ENCODE measurements around the gene RASSF8.

GRCh38 chr12:26044007-26044394, 85.5 kb downstream of the RASSF8 start:
- no peak for TF ChIP-seq CTCF (IDR thresholded peaks at IDR 0.05; ENCODE audit: low read length)
- TF ChIP-seq EZH2phosphoT487 (IDR thresholded peaks at IDR 0.05; ENCODE audit: low read length) = no peak
- TF ChIP-seq EZH2 (optimal IDR thresholded peaks at IDR 0.05; ENCODE audit: low read depth, low read length) = no peak

All from MM.1S (cell line).